HEK293 (cell line): ENCODE results near the gene UCK1.

Experiments
- CTCF ChIA-PET: fragments of 350-600 bp; formaldehyde crosslinking; extraction: SDS; loops from one replicate; lab custom pipeline; 2021; ENCODE audit warnings: antibody characterized with exemption; lab: Yijun Ruan, JAX
- POLR2A ChIA-PET: fragments of 300-600 bp; formaldehyde crosslinking; extraction: SDS; loops from one replicate; lab custom pipeline; 2020; ENCODE audit warnings: antibody characterized with exemption, inconsistent platforms; lab: Yijun Ruan, JAX
- H3K27ac ChIP-seq: fragments of 200-500 bp; sonication (Bioruptor generic); 2 replicates; pipeline ENCODE4 v1.5.1; 2014; ENCODE audit warnings: low read depth, low read length, control low read depth, inconsistent platforms; ENCODE audit errors: extremely low read depth
- H3K36me3 ChIP-seq, 2 experiments: fragments of 200-500 bp in 1 of 2; sonication (Bioruptor generic) in 1 of 2; 1 replicate in 1 of 2; 2 replicates in 1 of 2; pipeline ENCODE4 v1.5.1; 2014 to 2017; ENCODE audit warnings: inconsistent platforms in 2 of 2, low read length in 2 of 2; ENCODE audit not compliant: control insufficient read depth in 2 of 2, insufficient read depth in 1 of 2
- H3K4me1 ChIP-seq: fragments of 200-500 bp; sonication (Bioruptor generic); 2 replicates; pipeline ENCODE4 v1.5.1; 2014; ENCODE audit warnings: mild to moderate bottlenecking, low read length, inconsistent platforms; ENCODE audit not compliant: control insufficient read depth, insufficient read depth
- H3K4me3 ChIP-seq: 2 replicates; pipeline ENCODE4 v1.5.1; 2011; ENCODE audit warnings: low read depth, mild to moderate bottlenecking, control low read depth, low read length, moderate library complexity
- H3K9me3 ChIP-seq: fragments of 200-500 bp; sonication (Bioruptor generic); 2 replicates; pipeline ENCODE4 v1.5.1; 2014; ENCODE audit warnings: low read depth, low read length, inconsistent platforms; ENCODE audit not compliant: control insufficient read depth, insufficient read depth
- GLIS1 ChIP-seq: fragments of 450-650 bp; formaldehyde crosslinking; IDR thresholded peaks from 2 replicates; pipeline ENCODE4 v1.5.1; 2016; ENCODE audit warnings: missing biosample characterization, missing genetic modification characterization
- KLF10 ChIP-seq: fragments of 450-650 bp; IDR thresholded peaks from 2 replicates; pipeline ENCODE4 v1.5.1; 2018; ENCODE audit warnings: missing biosample characterization, mild to moderate bottlenecking, missing genetic modification characterization
- KLF7 ChIP-seq: fragments of 450-650 bp; formaldehyde crosslinking; IDR thresholded peaks from 2 replicates; pipeline ENCODE4 v1.5.1; 2016; ENCODE audit warnings: missing biosample characterization, missing genetic modification characterization, borderline replicate concordance
- MZF1 ChIP-seq: fragments of 450-650 bp; formaldehyde crosslinking; IDR thresholded peaks from 2 replicates; pipeline ENCODE4 v1.5.1; 2017; ENCODE audit warnings: missing biosample characterization, missing genetic modification characterization, borderline replicate concordance
- SETDB1 ChIP-seq: IDR thresholded peaks from one replicate; pipeline ENCODE4 v1.6.1; 2017; ENCODE audit warnings: mild to moderate bottlenecking, low read length, moderate library complexity, mixed read lengths; ENCODE audit not compliant: insufficient read length
- ZBTB21 ChIP-seq: fragments of 450-650 bp; formaldehyde crosslinking; IDR thresholded peaks from 2 replicates; pipeline ENCODE4 v1.5.1; 2017; ENCODE audit warnings: missing biosample characterization, missing genetic modification characterization
- ZFHX2 ChIP-seq: fragments of 450-650 bp; formaldehyde crosslinking; conservative IDR thresholded peaks from 2 replicates; pipeline ENCODE4 v1.5.1; 2016; ENCODE audit warnings: missing biosample characterization, missing genetic modification characterization
- ZNF175 ChIP-seq: fragments of 450-650 bp; formaldehyde crosslinking; IDR thresholded peaks from 2 replicates; pipeline ENCODE4 v1.5.1; 2016; ENCODE audit warnings: missing biosample characterization, missing genetic modification characterization
- ZNF184 ChIP-seq: fragments of 450-650 bp; IDR thresholded peaks from 2 replicates; pipeline ENCODE4 v1.5.1; 2018; ENCODE audit warnings: missing biosample characterization, mild to moderate bottlenecking, missing genetic modification characterization
- ZNF239 ChIP-seq: fragments of 450-650 bp; formaldehyde crosslinking; IDR thresholded peaks from 2 replicates; pipeline ENCODE4 v1.5.1; 2016; ENCODE audit warnings: missing biosample characterization, missing genetic modification characterization
- ZNF24 ChIP-seq: fragments of 450-650 bp; formaldehyde crosslinking; IDR thresholded peaks from 2 replicates; pipeline ENCODE4 v1.5.1; 2016; ENCODE audit warnings: missing biosample characterization, missing genetic modification characterization
- ZNF248 ChIP-seq: fragments of 450-650 bp; formaldehyde crosslinking; IDR thresholded peaks from 2 replicates; pipeline ENCODE4 v1.5.1; 2017; ENCODE audit warnings: missing biosample characterization, missing genetic modification characterization
- ZNF354C ChIP-seq: fragments of 450-650 bp; formaldehyde crosslinking; IDR thresholded peaks from 2 replicates; pipeline ENCODE4 v1.5.1; 2016; ENCODE audit warnings: missing biosample characterization, missing genetic modification characterization, low read depth, borderline replicate concordance
- ZNF366 ChIP-seq: fragments of 450-650 bp; formaldehyde crosslinking; conservative IDR thresholded peaks from 2 replicates; pipeline ENCODE4 v1.5.1; 2016; ENCODE audit warnings: missing biosample characterization, missing genetic modification characterization
- ZNF391 ChIP-seq: fragments of 450-650 bp; formaldehyde crosslinking; IDR thresholded peaks from 2 replicates; pipeline ENCODE4 v1.5.1; 2016; ENCODE audit warnings: low read depth, missing biosample characterization, missing genetic modification characterization, borderline replicate concordance
- ZNF48 ChIP-seq: fragments of 450-650 bp; formaldehyde crosslinking; IDR thresholded peaks from 2 replicates; pipeline ENCODE4 v1.5.1; 2016; ENCODE audit warnings: missing biosample characterization, missing genetic modification characterization
- ZNF501 ChIP-seq: fragments of 450-650 bp; formaldehyde crosslinking; IDR thresholded peaks from 2 replicates; pipeline ENCODE4 v1.5.1; 2016; ENCODE audit warnings: missing biosample characterization, missing genetic modification characterization
- ZNF544 ChIP-seq: fragments of 450-650 bp; formaldehyde crosslinking; IDR thresholded peaks from 2 replicates; pipeline ENCODE4 v1.5.0; 2017; ENCODE audit warnings: missing biosample characterization, missing genetic modification characterization
- ZNF549 ChIP-seq: fragments of 450-650 bp; IDR thresholded peaks from 2 replicates; pipeline ENCODE4 v1.5.1; 2018; ENCODE audit warnings: missing biosample characterization, missing genetic modification characterization, mild to moderate bottlenecking, inconsistent platforms, moderate library complexity
- ZNF677 ChIP-seq: fragments of 450-650 bp; IDR thresholded peaks from 2 replicates; pipeline ENCODE4 v1.5.0; 2018; ENCODE audit warnings: missing biosample characterization, mild to moderate bottlenecking, missing genetic modification characterization, moderate library complexity
- ZNF747 ChIP-seq: fragments of 450-650 bp; formaldehyde crosslinking; IDR thresholded peaks from 2 replicates; pipeline ENCODE4 v1.5.1; 2016; ENCODE audit warnings: missing biosample characterization, missing genetic modification characterization
- ZNF791 ChIP-seq: fragments of 450-650 bp; formaldehyde crosslinking; IDR thresholded peaks from 2 replicates; pipeline ENCODE4 v1.5.1; 2016; ENCODE audit warnings: missing biosample characterization, missing genetic modification characterization
- ZSCAN30 ChIP-seq: fragments of 450-650 bp; IDR thresholded peaks from 2 replicates; pipeline ENCODE4 v1.5.1; 2018; ENCODE audit warnings: missing biosample characterization, mild to moderate bottlenecking, missing genetic modification characterization, moderate library complexity
- TF ChIP-seq, protein P1 (sequence below): fragments of 450-650 bp; formaldehyde crosslinking; IDR thresholded peaks from 2 replicates; pipeline ENCODE4 v1.5.1; 2017; ENCODE audit warnings: missing biosample characterization, missing genetic modification characterization
- TF ChIP-seq, protein P2 (sequence below): fragments of 450-650 bp; formaldehyde crosslinking; IDR thresholded peaks from 2 replicates; pipeline ENCODE4 v1.5.1; 2016; ENCODE audit warnings: missing biosample characterization, missing genetic modification characterization
- TF ChIP-seq, protein P3 (sequence below): fragments of 450-650 bp; formaldehyde crosslinking; IDR thresholded peaks from 2 replicates; pipeline ENCODE4 v1.5.1; 2016; ENCODE audit warnings: missing biosample characterization, missing genetic modification characterization, borderline replicate concordance
- TF ChIP-seq, protein P4 (sequence below): IDR thresholded peaks from 2 replicates; pipeline ENCODE4 v1.6.1; 2011; ENCODE audit warnings: mild to moderate bottlenecking, low read depth, low read length, borderline replicate concordance
- TF ChIP-seq, protein P5 (sequence below): fragments of 450-650 bp; formaldehyde crosslinking; IDR thresholded peaks from 2 replicates; pipeline ENCODE4 v1.5.1; 2016; ENCODE audit warnings: missing biosample characterization, missing genetic modification characterization

UCK1 gene

DNA sequence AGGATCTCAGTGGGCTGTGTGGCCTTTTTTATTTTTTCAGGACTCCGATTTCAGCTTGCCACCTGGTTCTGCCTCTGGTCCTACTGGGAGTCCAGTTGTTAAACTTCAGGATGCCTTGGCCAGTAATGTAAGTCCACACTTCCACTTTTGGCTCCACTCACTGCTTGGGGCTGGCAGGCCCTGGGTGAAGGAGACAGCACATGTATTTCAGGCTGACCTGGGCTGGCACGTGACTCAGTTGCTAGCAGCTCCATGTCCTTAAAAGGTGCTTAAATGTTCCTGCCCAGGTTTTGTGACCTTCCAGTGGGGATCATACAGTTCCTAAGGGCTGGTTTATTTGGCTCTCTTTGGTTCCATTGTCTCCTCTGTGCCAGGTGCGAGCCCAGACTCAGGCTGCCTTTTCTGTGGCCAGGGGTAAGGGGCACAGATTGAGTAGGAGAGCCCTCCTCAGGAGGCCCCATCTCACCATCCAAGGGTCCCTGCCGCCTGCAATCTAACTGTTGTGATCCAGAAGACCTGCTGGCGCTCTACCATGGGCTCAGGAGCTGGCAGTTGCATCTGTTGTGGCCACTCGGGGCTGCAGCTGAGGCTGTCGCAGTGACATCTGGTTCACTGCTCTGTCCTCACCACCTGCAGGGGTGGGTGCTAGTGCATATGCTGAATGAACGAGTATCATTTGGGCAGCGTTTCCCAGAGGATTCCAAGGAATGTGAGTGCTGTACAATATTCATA lies 47.6 kb downstream of the UCK1 start:
- H3K9me3 ChIP-seq = no peaks in the 10 kb centered on the region
- ChIA-PET CTCF (interaction anchor here (0.8 kb wide), 1 partner anchor 134 kb away, joined by 3 read pairs; no protein-coding TSS in a partner anchor), POLR2A (no interaction called here)
- H3K36me3 ChIP-seq = peaks cover 33 to 98% of the 10 kb centered on the region in 2 experiments
- no peaks in the 10 kb centered on the region for H3K4me1 ChIP-seq
- no peak overlapping the region for H3K4me3 ChIP-seq
- TF ChIP-seq ZNF366 (tag by site-specific recombination) (no peak), ZNF24 (tag by site-specific recombination) (no peak), ZSCAN30 (tag by site-specific recombination) (no peak), ZBTB21 (tag by site-specific recombination) (no peak), SETDB1 (no peak), ZNF501 (tag by site-specific recombination) (no peak), ZNF391 (tag by site-specific recombination) (no peak), ZNF791 (tag by site-specific recombination) (no peak), GLIS1 (tag by site-specific recombination) (no peak), KLF7 (tag by site-specific recombination) (no peak), ZNF175 (no peak), ZFHX2 (tag by site-specific recombination) (no peak), MZF1 (tag by site-specific recombination) (no peak), ZNF184 (tag by site-specific recombination) (no peak)
- TF ChIP-seq, protein P1, sequence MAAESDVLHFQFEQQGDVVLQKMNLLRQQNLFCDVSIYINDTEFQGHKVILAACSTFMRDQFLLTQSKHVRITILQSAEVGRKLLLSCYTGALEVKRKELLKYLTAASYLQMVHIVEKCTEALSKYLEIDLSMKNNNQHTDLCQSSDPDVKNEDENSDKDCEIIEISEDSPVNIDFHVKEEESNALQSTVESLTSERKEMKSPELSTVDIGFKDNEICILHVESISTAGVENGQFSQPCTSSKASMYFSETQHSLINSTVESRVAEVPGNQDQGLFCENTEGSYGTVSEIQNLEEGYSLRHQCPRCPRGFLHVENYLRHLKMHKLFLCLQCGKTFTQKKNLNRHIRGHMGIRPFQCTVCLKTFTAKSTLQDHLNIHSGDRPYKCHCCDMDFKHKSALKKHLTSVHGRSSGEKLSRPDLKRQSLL (tag by site-specific recombination) = no peak
- TF ChIP-seq, protein P2, sequence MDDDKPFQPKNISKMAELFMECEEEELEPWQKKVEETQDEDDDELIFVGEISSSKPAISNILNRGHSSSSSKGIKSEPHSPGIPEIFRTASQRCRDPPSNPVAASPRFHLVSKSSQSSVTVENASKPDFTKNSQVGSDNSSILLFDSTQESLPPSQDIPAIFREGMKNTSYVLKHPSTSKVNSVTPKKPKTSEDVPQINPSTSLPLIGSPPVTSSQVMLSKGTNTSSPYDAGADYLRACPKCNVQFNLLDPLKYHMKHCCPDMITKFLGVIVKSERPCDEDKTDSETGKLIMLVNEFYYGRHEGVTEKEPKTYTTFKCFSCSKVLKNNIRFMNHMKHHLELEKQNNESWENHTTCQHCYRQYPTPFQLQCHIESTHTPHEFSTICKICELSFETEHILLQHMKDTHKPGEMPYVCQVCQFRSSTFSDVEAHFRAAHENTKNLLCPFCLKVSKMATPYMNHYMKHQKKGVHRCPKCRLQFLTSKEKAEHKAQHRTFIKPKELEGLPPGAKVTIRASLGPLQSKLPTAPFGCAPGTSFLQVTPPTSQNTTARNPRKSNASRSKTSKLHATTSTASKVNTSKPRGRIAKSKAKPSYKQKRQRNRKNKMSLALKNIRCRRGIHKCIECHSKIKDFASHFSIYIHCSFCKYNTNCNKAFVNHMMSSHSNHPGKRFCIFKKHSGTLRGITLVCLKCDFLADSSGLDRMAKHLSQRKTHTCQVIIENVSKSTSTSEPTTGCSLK (tag by site-specific recombination) = no peak
- TF ChIP-seq, protein P3, sequence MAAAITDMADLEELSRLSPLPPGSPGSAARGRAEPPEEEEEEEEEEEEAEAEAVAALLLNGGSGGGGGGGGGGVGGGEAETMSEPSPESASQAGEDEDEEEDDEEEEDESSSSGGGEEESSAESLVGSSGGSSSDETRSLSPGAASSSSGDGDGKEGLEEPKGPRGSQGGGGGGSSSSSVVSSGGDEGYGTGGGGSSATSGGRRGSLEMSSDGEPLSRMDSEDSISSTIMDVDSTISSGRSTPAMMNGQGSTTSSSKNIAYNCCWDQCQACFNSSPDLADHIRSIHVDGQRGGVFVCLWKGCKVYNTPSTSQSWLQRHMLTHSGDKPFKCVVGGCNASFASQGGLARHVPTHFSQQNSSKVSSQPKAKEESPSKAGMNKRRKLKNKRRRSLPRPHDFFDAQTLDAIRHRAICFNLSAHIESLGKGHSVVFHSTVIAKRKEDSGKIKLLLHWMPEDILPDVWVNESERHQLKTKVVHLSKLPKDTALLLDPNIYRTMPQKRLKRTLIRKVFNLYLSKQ (tag by site-specific recombination) = no peak
- H3K27ac ChIP-seq = no peak overlapping the region

DNA sequence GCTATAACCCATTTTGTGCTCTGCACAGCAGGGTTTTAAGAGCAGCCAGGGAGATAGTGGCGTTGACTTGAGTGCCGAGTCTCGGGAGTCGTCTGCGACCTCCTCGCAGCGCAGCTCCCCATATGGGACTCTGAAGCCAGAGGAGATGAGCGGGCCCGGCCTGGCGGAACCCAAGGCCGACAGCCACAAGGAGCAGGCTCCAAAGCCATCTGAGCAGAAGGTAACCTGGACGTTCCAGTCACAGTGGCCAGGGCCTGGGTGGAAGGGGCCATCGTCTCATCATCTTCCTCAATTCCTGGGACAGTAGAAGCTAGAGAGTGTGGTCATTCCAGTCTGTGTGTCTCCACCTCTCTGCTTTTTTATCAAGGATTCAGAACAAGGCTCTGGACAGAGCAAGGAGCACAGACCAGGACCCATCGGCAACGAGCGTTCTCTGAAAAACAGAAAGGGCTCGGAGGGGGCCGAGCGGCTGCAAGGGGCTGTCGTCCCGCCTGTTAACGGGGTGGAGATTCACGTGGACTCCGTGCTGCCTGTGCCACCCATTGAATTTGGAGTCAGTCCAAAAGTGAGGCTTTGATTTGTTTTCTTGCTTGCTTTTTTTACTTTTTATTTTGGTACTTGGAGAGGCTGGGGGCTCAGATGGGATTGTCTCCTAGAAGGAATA lies 48.6 kb downstream of the UCK1 start:
- Histone ChIP-seq H3K4me3 (no peak overlapping the region), H3K36me3 (peaks cover 28 to 98% of the 10 kb centered on the region in 2 experiments), H3K9me3 (no peaks in the 10 kb centered on the region), H3K4me1 (no peaks in the 10 kb centered on the region), H3K27ac (no peak overlapping the region)
- ChIA-PET POLR2A (interaction anchor here (1.6 kb wide), 1 partner anchor 110 kb away, joined by 3 read pairs; no protein-coding TSS in a partner anchor), CTCF (interaction anchor here (0.6 to 4.5 kb wide), 4 partner anchors 8 to 258 kb away, joined by 3 to 26 read pairs (median 4); no protein-coding TSS in a partner anchor)
- no peak for TF ChIP-seq ZNF747
- no peak for TF ChIP-seq ZNF239 (tag by site-specific recombination)
- no peak for TF ChIP-seq ZNF48 (tag by site-specific recombination)
- TF ChIP-seq, protein P4, sequence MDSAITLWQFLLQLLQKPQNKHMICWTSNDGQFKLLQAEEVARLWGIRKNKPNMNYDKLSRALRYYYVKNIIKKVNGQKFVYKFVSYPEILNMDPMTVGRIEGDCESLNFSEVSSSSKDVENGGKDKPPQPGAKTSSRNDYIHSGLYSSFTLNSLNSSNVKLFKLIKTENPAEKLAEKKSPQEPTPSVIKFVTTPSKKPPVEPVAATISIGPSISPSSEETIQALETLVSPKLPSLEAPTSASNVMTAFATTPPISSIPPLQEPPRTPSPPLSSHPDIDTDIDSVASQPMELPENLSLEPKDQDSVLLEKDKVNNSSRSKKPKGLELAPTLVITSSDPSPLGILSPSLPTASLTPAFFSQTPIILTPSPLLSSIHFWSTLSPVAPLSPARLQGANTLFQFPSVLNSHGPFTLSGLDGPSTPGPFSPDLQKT = no peak
- no peak for TF ChIP-seq KLF10 (tag by site-specific recombination)
- TF ChIP-seq, protein P5, sequence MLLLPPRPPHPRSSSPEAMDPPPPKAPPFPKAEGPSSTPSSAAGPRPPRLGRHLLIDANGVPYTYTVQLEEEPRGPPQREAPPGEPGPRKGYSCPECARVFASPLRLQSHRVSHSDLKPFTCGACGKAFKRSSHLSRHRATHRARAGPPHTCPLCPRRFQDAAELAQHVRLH (tag by site-specific recombination) = no peak
- no peak for TF ChIP-seq ZNF549 (tag by site-specific recombination)
- no peak for TF ChIP-seq ZNF24 (tag by site-specific recombination)
- TF ChIP-seq ZNF248 = no peak
- TF ChIP-seq ZNF544 (tag by site-specific recombination) = no peak
- TF ChIP-seq ZBTB21 (tag by site-specific recombination) = no peak
- TF ChIP-seq ZNF354C (tag by site-specific recombination) = no peak
- TF ChIP-seq ZNF677 (tag by site-specific recombination) = no peak
